K562 (cell line): ENCODE measurements around the gene OST4. TPM values are rescaled to one million over a fixed set of nuclear protein-coding genes. Genes with fewer than 3 reads are reported as not detected.

ENCODE experiments used
- CREBBP ChIP-seq: IDR thresholded peaks from one replicate; pipeline ENCODE4 v1.6.1; 2012; ENCODE audit warnings: low read depth, mild to moderate bottlenecking, control low read depth, inconsistent platforms, low read length
- FOSL1 ChIP-seq: fragments of 200-800 bp; sonication (Bioruptor generic); conservative IDR thresholded peaks from 2 replicates; pipeline ENCODE4 v1.6.1; 2016; ENCODE audit warnings: missing genetic modification characterization, missing compliant biosample characterization
- FOXK2 ChIP-seq, 2 experiments: fragments of 450-650 bp; IDR thresholded peaks in 1 of 2; conservative IDR thresholded peaks in 1 of 2; 2 replicates each; pipeline ENCODE4 v1.6.1; 2016; ENCODE audit warnings: low read depth in 2 of 2, mild to moderate bottlenecking in 1 of 2
- GABPA ChIP-seq: fragments of 200-800 bp; sonication (Bioruptor generic); conservative IDR thresholded peaks from 2 replicates; pipeline ENCODE4 v1.6.1; 2016; ENCODE audit warnings: low read depth, missing genetic modification characterization, missing compliant biosample characterization
- NR4A1 ChIP-seq, 2 experiments: fragments of 250-450 bp in 1 of 2; fragments of 450-650 bp in 1 of 2; sonication (Bioruptor Pico) in 1 of 2; IDR thresholded peaks; 2 replicates each; pipeline versions ENCODE4 v1.4.0 to v1.6.1; 2016 to 2020; ENCODE audit warnings: mild to moderate bottlenecking in 2 of 2, missing compliant biosample characterization in 1 of 2, missing genetic modification characterization in 1 of 2, moderate library complexity in 1 of 2
- RCOR1 ChIP-seq, 2 experiments: IDR thresholded peaks; 2 replicates each; pipeline ENCODE4 v1.6.1; 2012; ENCODE audit warnings: low read depth in 2 of 2, low read length in 2 of 2, borderline replicate concordance in 1 of 2, improper control_type of control experiment in 1 of 2
- RREB1 ChIP-seq: fragments of 250-450 bp; sonication (Bioruptor Pico); IDR thresholded peaks from 2 replicates; pipeline ENCODE4 v1.4.0; 2020
- SMARCE1 ChIP-seq: fragments of 450-650 bp; IDR thresholded peaks from 2 replicates; pipeline ENCODE4 v1.7.1; 2016; ENCODE audit warnings: mild to moderate bottlenecking
- SRSF9 ChIP-seq: fragments of 200-400 bp; formaldehyde crosslinking; IDR thresholded peaks from 2 replicates; pipeline ENCODE4 v1.6.1; 2017; ENCODE audit warnings: low read depth, low read length, borderline replicate concordance
- TAF9B ChIP-seq: fragments of 450-650 bp; IDR thresholded peaks from 2 replicates; pipeline ENCODE4 v1.6.1; 2018; ENCODE audit warnings: mild to moderate bottlenecking; ENCODE audit not compliant: partially characterized antibody
- TEAD4 ChIP-seq, 2 experiments: sonication (generic) in 1 of 2; formaldehyde crosslinking in 1 of 2; IDR thresholded peaks; 2 replicates each; pipeline versions ENCODE4 v1.6.1 to v1.8.0; 2012 to 2022; ENCODE audit warnings: borderline replicate concordance in 1 of 2, inconsistent platforms in 1 of 2, low read length in 1 of 2, mild to moderate bottlenecking in 1 of 2, missing genetic modification reagents in 1 of 2
- THAP7 ChIP-seq: fragments of 250-450 bp; sonication (Bioruptor Pico); IDR thresholded peaks from 2 replicates; pipeline ENCODE4 v1.5.0; 2021
- ZNF512 ChIP-seq: IDR thresholded peaks from 2 replicates; pipeline ENCODE4 v1.6.1; 2016; ENCODE audit warnings: missing genetic modification characterization, missing compliant biosample characterization
- ZNF589 ChIP-seq: fragments of 200-800 bp; sonication (Bioruptor generic); IDR thresholded peaks from 2 replicates; pipeline ENCODE4 v1.6.1; 2016; ENCODE audit warnings: low read depth, missing genetic modification characterization, missing compliant biosample characterization
- ZNF740 ChIP-seq, 3 experiments: fragments of 200-800 bp in 1 of 3; sonication (Bioruptor generic) in 1 of 3; sonication (generic) in 1 of 3; formaldehyde crosslinking in 1 of 3; IDR thresholded peaks; 2 replicates each; pipeline versions ENCODE4 v1.6.1 to v1.8.0; 2016 to 2022; ENCODE audit warnings: mild to moderate bottlenecking in 2 of 3, missing compliant biosample characterization in 2 of 3, missing genetic modification characterization in 2 of 3, missing genetic modification reagents in 1 of 3
- polyA plus RNA-seq, 8 experiments: library from polyadenylated mRNA; depleted of rRNA in 4 of 8; stranded (reverse) in 5 of 8; unstranded in 3 of 8; fragments of >200 nt; fragmentation: Nextera tagmentation in 2 of 8; fragmentation: Illumina TruSeq in 1 of 8; extraction: Ambion mirVana in 2 of 8; extraction: Trizol in 1 of 8; gene quantifications; 2 replicates each; pipeline versions ENCODE4 v1.2.1 to v1.2.3, GENCODE V29; 2011 to 2014; ENCODE audit warnings: inconsistent platforms in 1 of 8, missing spikeins in 1 of 8
- total RNA-seq, 7 experiments: library from RNA; depleted of rRNA in 6 of 7; stranded (reverse); fragments of >200 nt in 6 of 7; fragmentation: Illumina TruSeq in 2 of 7; extraction: Trizol in 2 of 7; gene quantifications; 2 replicates each; pipeline versions ENCODE4 v1.2.1 to v1.2.3, GENCODE V29; 2011 to 2021; ENCODE audit warnings: low replicate concordance in 1 of 7

OST4 gene
- total and polyA plus RNA-seq, 9 of the 15 experiments (the other 6 are each of a cell fraction or from before 2014, with no cell fraction given) = 186 to 1,155 (median 355) TPM

- TF ChIP-seq RREB1 (CRISPR knock-in tag) (0 out of 2 replicates have a peak, but pooled peaks have one; percentile 61), TAF9B (no peak), CREBBP (no peak), ZNF512 (tag) (no peak), SMARCE1 (0 out of 2 replicates have a peak, but pooled peaks have one; percentile 37), FOSL1 (tag) (no peak; the same call in 1 of the 2 replicates), NR4A1 (CRISPR knock-in tag; IDR thresholded peaks at IDR 0.05) (0 out of 2 replicates have a peak, but pooled peaks have one; percentile 23), NR4A1 (tag; IDR thresholded peaks at IDR 0.05) (no peak), GABPA (no peak), RCOR1 (IDR thresholded peaks at IDR 0.05; ENCODE audit: borderline replicate concordance in 1 of 2, low read depth in 2 of 2, low read length in 2 of 2) (peak in 1 of 2 experiments; percentile 5; a peak in 1 of 4 replicates), THAP7 (no peak; the same call in 1 of the 2 replicates), ZNF740 (CRISPR knock-in tag; IDR thresholded peaks at IDR 0.05) (no peak), ZNF740 (tag; IDR thresholded peaks at IDR 0.05) (0 out of 4 replicates have a peak, but pooled peaks of 1 of the 2 experiments have one; percentile 37), ZNF589 (CRISPR knock-in tag) (0 out of 2 replicates have a peak, but pooled peaks have one; percentile 36), FOXK2 (conservative IDR thresholded peaks at IDR 0.05 in 1 of 2, IDR thresholded peaks at IDR 0.05 in 1 of 2; ENCODE audit: low read depth in 2 of 2) (no peak), TEAD4 (IDR thresholded peaks at IDR 0.05; ENCODE audit: low read length) (no peak), TEAD4 (CRISPR knock-in tag; IDR thresholded peaks at IDR 0.05; ENCODE audit: borderline replicate concordance) (no peak), SRSF9 (no peak)
Measured at GRCh38 chr2:27071990-27072830, 756 bp upstream of the OST4 start (continued).
